Upper lobe of left lung (tissue), 4 donors: ENCODE measurements around the gene TRIM25.

Experiments
- POLR2A ChIP-seq, 4 donors: fragments of 450-650 bp; IDR thresholded peaks; one replicate each; pipeline ENCODE4 v1.5.1; 2016 to 2017; ENCODE audit warnings: antibody characterized with exemption in 4 of 4, mild to moderate bottlenecking in 2 of 4
- TF ChIP-seq, protein P1 (sequence below), 6 experiments: fragments of 450-650 bp in 4 of 6; fragments of 200-600 bp in 2 of 6; sonication (generic) in 2 of 6; IDR thresholded peaks; one replicate each; pipeline ENCODE4 v1.5.1; 2016 to 2019; ENCODE audit warnings: antibody characterized with exemption in 6 of 6

DNA sequence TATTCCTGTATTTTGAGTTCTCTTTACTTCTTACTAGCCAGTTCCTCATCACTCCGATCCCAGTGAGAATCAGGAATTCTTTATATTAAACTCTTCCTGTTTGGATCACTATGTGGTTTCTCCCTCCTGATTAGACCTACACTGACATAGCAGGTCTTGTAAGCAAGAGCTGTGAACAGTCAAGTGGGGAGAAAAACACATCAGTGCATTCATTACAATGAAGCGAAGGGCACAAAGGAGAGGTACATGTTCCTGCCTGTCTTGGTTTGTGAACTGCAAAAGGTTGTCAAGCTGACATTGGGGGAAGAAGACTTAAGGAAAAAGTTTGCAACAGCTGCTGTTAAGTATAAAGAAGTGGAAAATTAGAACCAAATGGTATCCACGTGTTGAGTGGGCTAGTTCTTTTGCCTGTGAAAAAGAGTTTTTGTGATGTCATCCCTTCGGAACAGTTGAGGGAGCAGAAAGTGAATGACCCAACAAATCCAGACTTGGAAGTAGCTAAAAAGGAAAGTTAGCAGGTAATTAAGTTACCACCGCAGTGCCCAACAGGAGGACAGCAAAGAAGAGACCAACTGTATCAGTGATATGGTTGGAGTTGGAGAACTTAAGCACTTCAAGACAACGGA, 23.0 kb upstream of the TRIM25 start:
- TF ChIP-seq, protein P1, sequence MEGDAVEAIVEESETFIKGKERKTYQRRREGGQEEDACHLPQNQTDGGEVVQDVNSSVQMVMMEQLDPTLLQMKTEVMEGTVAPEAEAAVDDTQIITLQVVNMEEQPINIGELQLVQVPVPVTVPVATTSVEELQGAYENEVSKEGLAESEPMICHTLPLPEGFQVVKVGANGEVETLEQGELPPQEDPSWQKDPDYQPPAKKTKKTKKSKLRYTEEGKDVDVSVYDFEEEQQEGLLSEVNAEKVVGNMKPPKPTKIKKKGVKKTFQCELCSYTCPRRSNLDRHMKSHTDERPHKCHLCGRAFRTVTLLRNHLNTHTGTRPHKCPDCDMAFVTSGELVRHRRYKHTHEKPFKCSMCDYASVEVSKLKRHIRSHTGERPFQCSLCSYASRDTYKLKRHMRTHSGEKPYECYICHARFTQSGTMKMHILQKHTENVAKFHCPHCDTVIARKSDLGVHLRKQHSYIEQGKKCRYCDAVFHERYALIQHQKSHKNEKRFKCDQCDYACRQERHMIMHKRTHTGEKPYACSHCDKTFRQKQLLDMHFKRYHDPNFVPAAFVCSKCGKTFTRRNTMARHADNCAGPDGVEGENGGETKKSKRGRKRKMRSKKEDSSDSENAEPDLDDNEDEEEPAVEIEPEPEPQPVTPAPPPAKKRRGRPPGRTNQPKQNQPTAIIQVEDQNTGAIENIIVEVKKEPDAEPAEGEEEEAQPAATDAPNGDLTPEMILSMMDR (IDR thresholded peaks at IDR 0.05) = no peak
- no peak for TF ChIP-seq POLR2A (IDR thresholded peaks at IDR 0.05)
